Glutamatergic neuron (in vitro differentiated cells): ENCODE measurements around the gene SPRR1A. TPM values are rescaled to one million over a fixed set of nuclear protein-coding genes. Genes with fewer than 3 reads are reported as not detected.

Experiments
- DNase-seq: peaks from one replicate; pipeline ENCODE4 v3.0.0; 2022
- H3K27ac Mint-ChIP-seq: one replicate; pipeline ENCODE4 v1.8.0; 2020; ENCODE audit warnings: mild to moderate bottlenecking, mixed read lengths, inconsistent platforms; ENCODE audit not compliant: unreplicated experiment
- H3K27me3 Mint-ChIP-seq: one replicate; pipeline ENCODE4 v1.8.0; 2020; ENCODE audit warnings: mild to moderate bottlenecking, moderate library complexity, mixed read lengths, inconsistent platforms; ENCODE audit not compliant: unreplicated experiment
- H3K36me3 Mint-ChIP-seq: one replicate; pipeline ENCODE4 v1.8.0; 2020; ENCODE audit warnings: mild to moderate bottlenecking, mixed read lengths, inconsistent platforms; ENCODE audit not compliant: unreplicated experiment
- H3K4me1 Mint-ChIP-seq: one replicate; pipeline ENCODE4 v1.8.0; 2020; ENCODE audit warnings: mild to moderate bottlenecking, low read depth, mixed read lengths, inconsistent platforms; ENCODE audit not compliant: unreplicated experiment
- H3K4me3 Mint-ChIP-seq: one replicate; pipeline ENCODE4 v1.8.0; 2020; ENCODE audit warnings: mild to moderate bottlenecking, mixed read lengths, inconsistent platforms; ENCODE audit not compliant: unreplicated experiment
- H3K9me3 Mint-ChIP-seq: one replicate; pipeline ENCODE4 v1.8.0; 2020; ENCODE audit warnings: mild to moderate bottlenecking, moderate library complexity, mixed read lengths, inconsistent platforms; ENCODE audit not compliant: unreplicated experiment
- total RNA-seq: library from RNA; stranded (reverse); fragmentation: NEBNext Ultra II Directional; extraction: Animal tissue kit (Norgen Biotek cat#: 25700); gene quantifications from one replicate; pipeline ENCODE4 v1.2.1, GENCODE V29; 2021; ENCODE audit not compliant: unreplicated experiment
- TF ChIP-seq, protein P1 (sequence below): fragments of 200-600 bp; sonication (generic); IDR thresholded peaks from one replicate; pipeline ENCODE4 v1.5.0; 2021; ENCODE audit not compliant: partially characterized antibody, unreplicated experiment

SPRR1A gene
- total RNA-seq, 1 donor from 2014 or later, result not detected

GRCh38 chr1:153023109-153023508, 39.2 kb downstream of the SPRR1A start:
- Mint-ChIP-seq H3K27ac (no peak overlapping the region), H3K4me3 (no peak overlapping the region), H3K4me1 (no peaks in the 10 kb centered on the region), H3K36me3 (no peaks in the 10 kb centered on the region), H3K9me3 (peaks cover 3% of the 10 kb centered on the region), H3K27me3 (no peaks in the 10 kb centered on the region)
- no peak for DNase-seq
- TF ChIP-seq, protein P1, sequence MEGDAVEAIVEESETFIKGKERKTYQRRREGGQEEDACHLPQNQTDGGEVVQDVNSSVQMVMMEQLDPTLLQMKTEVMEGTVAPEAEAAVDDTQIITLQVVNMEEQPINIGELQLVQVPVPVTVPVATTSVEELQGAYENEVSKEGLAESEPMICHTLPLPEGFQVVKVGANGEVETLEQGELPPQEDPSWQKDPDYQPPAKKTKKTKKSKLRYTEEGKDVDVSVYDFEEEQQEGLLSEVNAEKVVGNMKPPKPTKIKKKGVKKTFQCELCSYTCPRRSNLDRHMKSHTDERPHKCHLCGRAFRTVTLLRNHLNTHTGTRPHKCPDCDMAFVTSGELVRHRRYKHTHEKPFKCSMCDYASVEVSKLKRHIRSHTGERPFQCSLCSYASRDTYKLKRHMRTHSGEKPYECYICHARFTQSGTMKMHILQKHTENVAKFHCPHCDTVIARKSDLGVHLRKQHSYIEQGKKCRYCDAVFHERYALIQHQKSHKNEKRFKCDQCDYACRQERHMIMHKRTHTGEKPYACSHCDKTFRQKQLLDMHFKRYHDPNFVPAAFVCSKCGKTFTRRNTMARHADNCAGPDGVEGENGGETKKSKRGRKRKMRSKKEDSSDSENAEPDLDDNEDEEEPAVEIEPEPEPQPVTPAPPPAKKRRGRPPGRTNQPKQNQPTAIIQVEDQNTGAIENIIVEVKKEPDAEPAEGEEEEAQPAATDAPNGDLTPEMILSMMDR, result no peak

- H3K36me3 Mint-ChIP-seq, result no peaks in the 10 kb centered on the region
- no peak overlapping the region for H3K4me3 Mint-ChIP-seq
- DNase-seq, result no peak
- H3K4me1 Mint-ChIP-seq, result no peaks in the 10 kb centered on the region
- H3K27me3 Mint-ChIP-seq, result no peaks in the 10 kb centered on the region
- no peak overlapping the region for H3K27ac Mint-ChIP-seq
- TF ChIP-seq, protein P1, result no peak
- peaks cover 3% of the 10 kb centered on the region for H3K9me3 Mint-ChIP-seq
These were observed 40.5 kb downstream of the SPRR1A start for GRCh38 chr1:153024413-153024812.

DNA sequence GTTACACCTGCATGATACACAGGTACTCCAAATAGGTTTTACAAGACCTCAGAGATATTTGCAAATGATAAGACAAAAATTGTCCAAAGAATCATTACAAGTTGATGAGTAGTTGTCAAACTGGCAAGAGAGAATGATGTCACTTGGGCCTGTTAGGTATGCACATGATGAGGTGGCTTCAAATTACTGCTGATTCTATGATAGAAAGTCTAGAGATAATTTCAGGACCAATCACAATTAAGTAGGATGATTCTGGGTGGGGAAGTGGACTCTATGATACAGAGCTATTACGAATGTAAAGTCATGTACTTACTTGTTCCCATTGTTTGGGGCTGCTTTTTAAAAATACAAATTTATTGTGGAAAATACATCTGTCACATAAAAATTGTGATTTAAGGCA, 41.9 kb downstream of the SPRR1A start:
- no peak for DNase-seq
- Mint-ChIP-seq H3K36me3 (no peaks in the 10 kb centered on the region), H3K4me1 (no peaks in the 10 kb centered on the region), H3K27ac (no peak overlapping the region), H3K9me3 (peaks cover 3% of the 10 kb centered on the region), H3K4me3 (no peak overlapping the region), H3K27me3 (peaks cover 2% of the 10 kb centered on the region)
- TF ChIP-seq, protein P1, result no peak

GRCh38 chr1:153028766-153029165, 44.9 kb downstream of the SPRR1A start:
- H3K4me1 Mint-ChIP-seq, result no peaks in the 10 kb centered on the region
- no peak for DNase-seq
- H3K4me3 Mint-ChIP-seq, result no peak overlapping the region
- H3K27me3 Mint-ChIP-seq, result peaks cover 3% of the 10 kb centered on the region
- TF ChIP-seq, protein P1, result no peak
- H3K27ac Mint-ChIP-seq, result no peak overlapping the region
- H3K36me3 Mint-ChIP-seq, result no peaks in the 10 kb centered on the region
- H3K9me3 Mint-ChIP-seq, result peaks cover 3% of the 10 kb centered on the region

DNA sequence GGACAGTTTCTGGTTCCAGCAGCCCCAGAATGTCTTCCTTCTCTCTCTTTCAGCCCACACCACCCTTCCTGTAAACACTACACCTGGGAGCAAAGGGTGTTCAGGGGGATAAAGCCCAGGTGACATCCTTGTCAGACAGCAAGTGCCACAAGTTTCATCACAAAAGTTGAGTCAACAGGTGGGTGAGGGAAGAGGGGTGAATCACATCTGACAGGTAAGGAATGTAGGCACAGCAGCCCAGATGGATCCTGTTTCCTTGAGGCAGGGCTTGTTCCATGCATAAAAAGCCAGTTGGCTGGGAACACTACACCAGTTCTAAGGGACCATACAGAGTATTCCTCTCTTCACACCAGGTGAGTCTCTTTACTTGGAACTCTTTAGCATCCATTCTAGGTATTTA, 47.0 kb downstream of the SPRR1A start, which contains the start of gene SPRR1B:
Gene SPRR1B, plus strand, starts transcription at position 309 of the 400 bp plus-strand sequence. CDS start 1,143 bp downstream, outside the sequence.
- DNase-seq, result no peak
- Mint-ChIP-seq H3K27ac (no peak within 1 kb of the TSS), H3K4me3 (no peak within 1 kb of the TSS), H3K36me3 (no peaks in the 10 kb centered on the region), H3K4me1 (no peaks in the 10 kb centered on the region), H3K27me3 (peaks cover 4% of the 10 kb centered on the region), H3K9me3 (no peaks in the 10 kb centered on the region)
- TF ChIP-seq, protein P1, result no peak
